ENCODE results near the gene COL5A3.

COL5A3 gene

DNA sequence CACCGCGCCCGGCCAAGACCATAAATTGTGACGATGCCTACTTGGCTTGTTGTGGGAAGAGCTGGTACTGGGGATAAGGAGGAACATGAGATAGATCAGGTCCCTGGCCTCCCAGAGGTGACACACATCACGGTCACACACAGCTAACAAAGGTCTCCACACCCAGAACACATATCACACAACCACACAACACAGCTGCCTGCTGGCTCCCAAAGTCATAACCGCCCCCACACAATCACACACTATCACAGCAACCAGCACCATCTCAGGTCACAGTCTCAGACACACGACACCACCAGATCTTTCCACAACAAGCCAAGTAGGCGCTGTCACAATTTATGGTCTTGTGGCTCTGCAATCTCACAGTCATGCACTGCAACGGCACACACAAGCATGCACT lies 5.7 kb downstream of the COL5A3 start:
- ATAC-seq, result no peak
- TF ChIP-seq BACH2 (CRISPR knock-in tag; IDR thresholded peaks at IDR 0.05; ENCODE audit: borderline replicate concordance) (no peak), ESRRG (CRISPR knock-in tag; IDR thresholded peaks at IDR 0.05) (no peak), SNAI2 (CRISPR knock-in tag; IDR thresholded peaks at IDR 0.05) (no peak), ZC3H10 (CRISPR knock-in tag; IDR thresholded peaks at IDR 0.05) (no peak), ZNF70 (CRISPR knock-in tag; IDR thresholded peaks at IDR 0.05) (no peak)
- TF ChIP-seq, protein P1, sequence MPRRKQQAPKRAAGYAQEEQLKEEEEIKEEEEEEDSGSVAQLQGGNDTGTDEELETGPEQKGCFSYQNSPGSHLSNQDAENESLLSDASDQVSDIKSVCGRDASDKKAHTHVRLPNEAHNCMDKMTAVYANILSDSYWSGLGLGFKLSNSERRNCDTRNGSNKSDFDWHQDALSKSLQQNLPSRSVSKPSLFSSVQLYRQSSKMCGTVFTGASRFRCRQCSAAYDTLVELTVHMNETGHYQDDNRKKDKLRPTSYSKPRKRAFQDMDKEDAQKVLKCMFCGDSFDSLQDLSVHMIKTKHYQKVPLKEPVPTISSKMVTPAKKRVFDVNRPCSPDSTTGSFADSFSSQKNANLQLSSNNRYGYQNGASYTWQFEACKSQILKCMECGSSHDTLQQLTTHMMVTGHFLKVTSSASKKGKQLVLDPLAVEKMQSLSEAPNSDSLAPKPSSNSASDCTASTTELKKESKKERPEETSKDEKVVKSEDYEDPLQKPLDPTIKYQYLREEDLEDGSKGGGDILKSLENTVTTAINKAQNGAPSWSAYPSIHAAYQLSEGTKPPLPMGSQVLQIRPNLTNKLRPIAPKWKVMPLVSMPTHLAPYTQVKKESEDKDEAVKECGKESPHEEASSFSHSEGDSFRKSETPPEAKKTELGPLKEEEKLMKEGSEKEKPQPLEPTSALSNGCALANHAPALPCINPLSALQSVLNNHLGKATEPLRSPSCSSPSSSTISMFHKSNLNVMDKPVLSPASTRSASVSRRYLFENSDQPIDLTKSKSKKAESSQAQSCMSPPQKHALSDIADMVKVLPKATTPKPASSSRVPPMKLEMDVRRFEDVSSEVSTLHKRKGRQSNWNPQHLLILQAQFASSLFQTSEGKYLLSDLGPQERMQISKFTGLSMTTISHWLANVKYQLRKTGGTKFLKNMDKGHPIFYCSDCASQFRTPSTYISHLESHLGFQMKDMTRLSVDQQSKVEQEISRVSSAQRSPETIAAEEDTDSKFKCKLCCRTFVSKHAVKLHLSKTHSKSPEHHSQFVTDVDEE (CRISPR knock-in tag; IDR thresholded peaks at IDR 0.05), result no peak
- TF ChIP-seq, protein P2, sequence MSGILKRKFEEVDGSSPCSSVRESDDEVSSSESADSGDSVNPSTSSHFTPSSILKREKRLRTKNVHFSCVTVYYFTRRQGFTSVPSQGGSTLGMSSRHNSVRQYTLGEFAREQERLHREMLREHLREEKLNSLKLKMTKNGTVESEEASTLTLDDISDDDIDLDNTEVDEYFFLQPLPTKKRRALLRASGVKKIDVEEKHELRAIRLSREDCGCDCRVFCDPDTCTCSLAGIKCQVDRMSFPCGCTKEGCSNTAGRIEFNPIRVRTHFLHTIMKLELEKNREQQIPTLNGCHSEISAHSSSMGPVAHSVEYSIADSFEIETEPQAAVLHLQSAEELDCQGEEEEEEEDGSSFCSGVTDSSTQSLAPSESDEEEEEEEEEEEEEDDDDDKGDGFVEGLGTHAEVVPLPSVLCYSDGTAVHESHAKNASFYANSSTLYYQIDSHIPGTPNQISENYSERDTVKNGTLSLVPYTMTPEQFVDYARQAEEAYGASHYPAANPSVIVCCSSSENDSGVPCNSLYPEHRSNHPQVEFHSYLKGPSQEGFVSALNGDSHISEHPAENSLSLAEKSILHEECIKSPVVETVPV (CRISPR knock-in tag; IDR thresholded peaks at IDR 0.05), result no peak

DNA sequence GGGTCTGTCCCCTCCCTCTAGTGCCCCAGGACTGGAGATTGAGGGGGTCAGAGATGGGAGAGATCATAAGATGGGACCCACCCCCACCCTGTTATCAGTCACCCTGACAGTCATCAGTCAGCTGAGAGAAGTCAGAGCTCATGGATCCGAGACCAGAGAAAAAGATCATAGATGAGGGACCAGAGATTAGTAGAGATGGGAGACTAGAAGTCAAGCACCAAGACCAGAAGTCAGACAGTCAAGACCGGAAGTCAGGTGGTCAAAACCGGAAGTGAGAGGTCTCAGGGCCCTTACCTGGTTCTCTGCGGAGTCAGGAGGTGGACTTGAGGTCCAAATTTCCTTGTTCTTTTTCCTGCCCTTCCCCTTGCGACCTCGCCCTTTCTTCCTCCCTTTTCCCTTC lies 7.0 kb downstream of the COL5A3 start:
- no peak for ATAC-seq
- TF ChIP-seq CSDC2 (CRISPR knock-in tag; IDR thresholded peaks at IDR 0.05) (no peak), PATZ1 (CRISPR knock-in tag; IDR thresholded peaks at IDR 0.05; ENCODE audit: borderline replicate concordance) (no peak), TOX (CRISPR knock-in tag; IDR thresholded peaks at IDR 0.05; ENCODE audit: borderline replicate concordance) (no peak), TCF4 (CRISPR knock-in tag; IDR thresholded peaks at IDR 0.05; ENCODE audit: borderline replicate concordance) (no peak), OSR1 (CRISPR knock-in tag; IDR thresholded peaks at IDR 0.05) (no peak), ZFP30 (CRISPR knock-in tag; IDR thresholded peaks at IDR 0.05) (no peak), GLIS3 (CRISPR knock-in tag; IDR thresholded peaks at IDR 0.05) (no peak), ZNF565 (CRISPR knock-in tag; conservative IDR thresholded peaks at IDR 0.05; ENCODE audit: low read depth) (no peak), ZNF8 (CRISPR knock-in tag; IDR thresholded peaks at IDR 0.05) (no peak), ISL1 (CRISPR knock-in tag; IDR thresholded peaks at IDR 0.05) (no peak), POU6F1 (CRISPR knock-in tag; IDR thresholded peaks at IDR 0.05; ENCODE audit: borderline replicate concordance, low read depth) (no peak)
- TF ChIP-seq, protein P3, sequence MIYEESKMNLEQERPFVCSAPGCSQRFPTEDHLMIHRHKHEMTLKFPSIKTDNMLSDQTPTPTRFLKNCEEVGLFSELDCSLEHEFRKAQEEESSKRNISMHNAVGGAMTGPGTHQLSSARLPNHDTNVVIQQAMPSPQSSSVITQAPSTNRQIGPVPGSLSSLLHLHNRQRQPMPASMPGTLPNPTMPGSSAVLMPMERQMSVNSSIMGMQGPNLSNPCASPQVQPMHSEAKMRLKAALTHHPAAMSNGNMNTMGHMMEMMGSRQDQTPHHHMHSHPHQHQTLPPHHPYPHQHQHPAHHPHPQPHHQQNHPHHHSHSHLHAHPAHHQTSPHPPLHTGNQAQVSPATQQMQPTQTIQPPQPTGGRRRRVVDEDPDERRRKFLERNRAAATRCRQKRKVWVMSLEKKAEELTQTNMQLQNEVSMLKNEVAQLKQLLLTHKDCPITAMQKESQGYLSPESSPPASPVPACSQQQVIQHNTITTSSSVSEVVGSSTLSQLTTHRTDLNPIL (CRISPR knock-in tag; IDR thresholded peaks at IDR 0.05; ENCODE audit: low read depth), result no peak
- TF ChIP-seq, protein P2 (CRISPR knock-in tag; IDR thresholded peaks at IDR 0.05), result no peak

DNA sequence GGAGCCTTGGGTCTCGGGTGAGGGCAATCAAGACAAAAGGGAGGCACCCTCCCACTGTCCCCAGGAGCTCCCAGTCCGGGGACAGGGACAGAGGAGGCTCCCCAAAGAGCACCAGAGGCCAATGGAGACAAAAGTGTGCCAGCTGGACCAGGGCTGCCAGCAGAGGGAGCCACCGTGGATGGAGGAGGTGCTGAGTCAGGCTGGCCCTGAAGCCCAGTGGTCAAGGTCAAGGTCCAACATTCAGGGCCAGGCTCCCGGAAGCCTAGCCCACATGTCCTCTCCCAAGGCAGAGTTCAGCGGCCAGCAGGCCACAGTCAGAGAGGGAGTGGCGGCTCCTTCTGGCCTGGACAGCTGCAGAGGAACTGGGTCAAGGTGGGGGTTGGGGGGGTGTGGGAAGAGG lies 8.4 kb downstream of the COL5A3 start:
- no peak for ATAC-seq
- TF ChIP-seq TCF4 (CRISPR knock-in tag; IDR thresholded peaks at IDR 0.05; ENCODE audit: borderline replicate concordance) (no peak), OSR1 (CRISPR knock-in tag; IDR thresholded peaks at IDR 0.05) (no peak), ESRRG (CRISPR knock-in tag; IDR thresholded peaks at IDR 0.05) (no peak), ZFP30 (CRISPR knock-in tag; IDR thresholded peaks at IDR 0.05) (no peak), TOX (CRISPR knock-in tag; IDR thresholded peaks at IDR 0.05; ENCODE audit: borderline replicate concordance) (no peak), ISL1 (CRISPR knock-in tag; IDR thresholded peaks at IDR 0.05) (no peak), ZC3H10 (CRISPR knock-in tag; IDR thresholded peaks at IDR 0.05) (no peak), BACH2 (CRISPR knock-in tag; IDR thresholded peaks at IDR 0.05; ENCODE audit: borderline replicate concordance) (no peak), RARB (CRISPR knock-in tag; IDR thresholded peaks at IDR 0.05) (no peak), GLIS3 (CRISPR knock-in tag; IDR thresholded peaks at IDR 0.05) (no peak), POU6F1 (CRISPR knock-in tag; IDR thresholded peaks at IDR 0.05; ENCODE audit: borderline replicate concordance, low read depth) (no peak)
- TF ChIP-seq, protein P3 (CRISPR knock-in tag; IDR thresholded peaks at IDR 0.05; ENCODE audit: low read depth), result no peak
- TF ChIP-seq, protein P2 (CRISPR knock-in tag; IDR thresholded peaks at IDR 0.05), result no peak

All from SK-N-SH treated with all-trans-retinoic acid at 6 μM for 48 hours (cell line).